A204.1 (cell line): ENCODE data around the gene PMFBP1.
A peak's percentile ranks its signal among the peaks of the same experiment; 100 is the strongest.
"Not testable (repeated sequence)": the region's sequence is repeated elsewhere in the genome, so short reads cannot be mapped to it uniquely, and the experiment has no call there.

ENCODE experiments used
- FAIRE-seq: peaks from 2 replicates; lab custom pipeline; 2012; peaks lifted over from hg19 to GRCh38; lab: Jason Lieb, UNC

Gene PMFBP1

GRCh38 chr16:72107371-72107770, 64.6 kb downstream of the PMFBP1 start:
- FAIRE-seq = no peak

- no peak for FAIRE-seq
Observed at GRCh38 chr16:72105978-72106377, 66.0 kb downstream of the PMFBP1 start.

GRCh38 chr16:72104905-72105304, 67.0 kb downstream of the PMFBP1 start:
- no peak for FAIRE-seq

GRCh38 chr16:72101195-72101594, 70.8 kb downstream of the PMFBP1 start:
- FAIRE-seq = no peak

- FAIRE-seq = no peak
Observed at GRCh38 chr16:72099377-72099818, 72.6 kb downstream of the PMFBP1 start.

GRCh38 chr16:72098936-72099335, 73.0 kb downstream of the PMFBP1 start:
- FAIRE-seq = no peak

- no peak for FAIRE-seq
Observed at GRCh38 chr16:72094266-72094610, 77.7 kb downstream of the PMFBP1 start.

- FAIRE-seq = peak; percentile 99
Observed at GRCh38 chr16:72093448-72094265, 78.3 kb downstream of the PMFBP1 start, which contains the start of the genes DHX38 and TXNL4B. TSS of gene DHX38 (plus strand) at chr16:72093847. CDS start at chr16:72096158, 2,311 bp downstream. TSS of gene TXNL4B (minus strand) at chr16:72093620. CDS start at chr16:72090749, 2,871 bp downstream.

GRCh38 chr16:72092832-72093447, 79.0 kb downstream of the PMFBP1 start:
- no peak for FAIRE-seq

- no peak for FAIRE-seq
Observed at GRCh38 chr16:72091217-72091616, 80.7 kb downstream of the PMFBP1 start.

- no peak for FAIRE-seq
Observed at GRCh38 chr16:72085002-72085401, 87.0 kb downstream of the PMFBP1 start.

- FAIRE-seq = no peak
Observed at GRCh38 chr16:72084445-72084844, 87.5 kb downstream of the PMFBP1 start.

- FAIRE-seq = no peak
Observed at GRCh38 chr16:72083778-72084404, 88.1 kb downstream of the PMFBP1 start.

GRCh38 chr16:72076991-72077706, 94.8 kb downstream of the PMFBP1 start:
- FAIRE-seq = not testable (repeated sequence)

- FAIRE-seq = not testable (repeated sequence)
Observed at GRCh38 chr16:72075067-72075466, 96.9 kb downstream of the PMFBP1 start.

GRCh38 chr16:72073560-72074230, 98.3 kb downstream of the PMFBP1 start:
- FAIRE-seq = no peak

GRCh38 chr16:72072514-72073342, 99.2 kb downstream of the PMFBP1 start:
- FAIRE-seq = no peak
